Keratinocyte (primary cell): ENCODE measurements around the gene LPAR5. TPM values are rescaled to one million over a fixed set of nuclear protein-coding genes. Genes with fewer than 3 reads are reported as not detected.

Experiments used
- DNase-seq: peaks from one replicate; pipeline ENCODE4 v3.0.0-alpha.2; 2011; ENCODE audit warnings: low read depth, missing footprints, low spot score
- FAIRE-seq: peaks from 2 replicates; lab custom pipeline; 2011; peaks lifted over from hg19 to GRCh38; lab: Jason Lieb, UNC
- H2AFZ ChIP-seq: 2 replicates; pipeline ENCODE4 v1.6.0; 2012; ENCODE audit warnings: low read length, control low read depth, inconsistent platforms; ENCODE audit not compliant: control insufficient read depth
- H3K27ac ChIP-seq: 2 replicates; pipeline ENCODE4 v1.5.1; 2011; ENCODE audit warnings: low read length; ENCODE audit not compliant: control insufficient read depth, insufficient read depth
- H3K27me3 ChIP-seq: 3 replicates; pipeline ENCODE4 v1.6.0; 2011; ENCODE audit warnings: low read length; ENCODE audit not compliant: control insufficient read depth, insufficient read depth; ENCODE audit errors: extremely low read depth
- H3K36me3 ChIP-seq, 2 experiments: 2 replicates in 1 of 2; 3 replicates in 1 of 2; pipeline ENCODE4 v1.5.1; 2011; ENCODE audit warnings: low read length in 2 of 2, mild to moderate bottlenecking in 1 of 2; ENCODE audit not compliant: control insufficient read depth in 2 of 2, insufficient read depth in 2 of 2; ENCODE audit errors: extremely low read depth in 1 of 2
- H3K4me1 ChIP-seq: 3 replicates; pipeline ENCODE4 v1.5.1; 2011; ENCODE audit warnings: low read length; ENCODE audit not compliant: control insufficient read depth, insufficient read depth; ENCODE audit errors: extremely low read depth
- H3K4me2 ChIP-seq: 3 replicates; pipeline ENCODE4 v1.6.0; 2011; ENCODE audit warnings: low read depth, low read length; ENCODE audit not compliant: control insufficient read depth, insufficient read depth; ENCODE audit errors: extremely low read depth
- H3K4me3 ChIP-seq, 3 experiments: fragments of 200-600 bp in 1 of 3; sonication (generic) in 1 of 3; 2 replicates in 2 of 3; 3 replicates in 1 of 3; pipeline ENCODE4 v1.5.1; 2011 to 2016; ENCODE audit warnings: low read length in 3 of 3, mild to moderate bottlenecking in 3 of 3, control low read depth in 2 of 3, inconsistent platforms in 1 of 3, low read depth in 1 of 3, mixed read lengths in 1 of 3, mixed run types in 1 of 3, moderate library complexity in 1 of 3; ENCODE audit not compliant: control insufficient read depth in 2 of 3, insufficient read depth in 2 of 3; ENCODE audit errors: extremely low read depth in 1 of 3
- H3K79me2 ChIP-seq: 2 replicates; pipeline ENCODE4 v1.6.0; 2012; ENCODE audit warnings: low read length; ENCODE audit not compliant: control insufficient read depth, insufficient read depth
- H3K9ac ChIP-seq: 3 replicates; pipeline ENCODE4 v1.6.0; 2011; ENCODE audit warnings: low read length; ENCODE audit not compliant: control insufficient read depth, insufficient read depth; ENCODE audit errors: extremely low read depth
- H3K9me1 ChIP-seq: 3 replicates; pipeline ENCODE4 v1.6.0; 2011; ENCODE audit warnings: low read length; ENCODE audit not compliant: control insufficient read depth, insufficient read depth; ENCODE audit errors: extremely low read depth
- H3K9me3 ChIP-seq: 2 replicates; pipeline ENCODE4 v1.5.1; 2012; ENCODE audit warnings: low read depth, low read length; ENCODE audit not compliant: control insufficient read depth
- H4K20me1 ChIP-seq: 3 replicates; pipeline ENCODE4 v1.6.0; 2011; ENCODE audit warnings: low read length; ENCODE audit not compliant: control insufficient read depth, insufficient read depth; ENCODE audit errors: extremely low read depth
- CTCF ChIP-seq, 3 experiments: IDR thresholded peaks in 1 of 3; conservative IDR thresholded peaks in 1 of 3; optimal IDR thresholded peaks in 1 of 3; 2 replicates in 2 of 3; 3 replicates in 1 of 3; pipeline versions ENCODE3 to v1.5.1; 2011; ENCODE audit warnings: low read length in 3 of 3, mild to moderate bottlenecking in 3 of 3, moderate library complexity in 2 of 3, control low read depth in 1 of 3, inconsistent platforms in 1 of 3; ENCODE audit not compliant: insufficient read depth in 2 of 3; ENCODE audit errors: extremely low read depth in 1 of 3
- EZH2 ChIP-seq: IDR thresholded peaks from one replicate; pipeline ENCODE4 v1.6.1; 2012; ENCODE audit warnings: inconsistent platforms, mild to moderate bottlenecking, low read length, moderate library complexity
- dilution Hi-C: fragments of 300-500 bp; cut with MboI; formaldehyde crosslinking; loops from one replicate; pipeline ENCODE4 v1.7.0; 2020; ENCODE audit warnings: low sequenced_read_pairs; ENCODE audit not compliant: extremely low pct_ligation_motif_present
- polyA plus RNA-seq, 5 experiments: library from polyadenylated mRNA; depleted of rRNA in 3 of 5; stranded (reverse) in 3 of 5; stranded (forward) in 1 of 5; unstranded in 1 of 5; fragments of >200 nt; gene quantifications; 1 replicate in 1 of 5; 2 replicates in 3 of 5; 3 replicates in 1 of 5; pipeline versions ENCODE4 v1.2.1 to v1.2.3, GENCODE V29; 2011 to 2012; ENCODE audit warnings: missing spikeins in 2 of 5, low read depth in 1 of 5, low replicate concordance in 1 of 5

LPAR5 gene
- polyA plus RNA-seq, 1 donor (not counting 4 experiments of a cell fraction or from before 2014, with no cell fraction given), result 8.3 TPM

GRCh38 chr12:6653342-6653741 lies 17.6 kb upstream of the LPAR5 start:
- Histone ChIP-seq H3K27me3 (no peaks in the 10 kb centered on the region), H3K9me3 (no peaks in the 10 kb centered on the region), H3K9me1 (no peaks in the 10 kb centered on the region), H3K9ac (no peak overlapping the region), H3K79me2 (no peaks in the 10 kb centered on the region), H3K4me2 (no peak overlapping the region), H2AFZ (no peak overlapping the region), H3K36me3 (peaks cover 9 to 17% of the 10 kb centered on the region in 2 experiments), H3K27ac (no peak overlapping the region), H3K4me1 (no peaks in the 10 kb centered on the region), H3K4me3 (no peak overlapping the region), H4K20me1 (no peaks in the 10 kb centered on the region)
- FAIRE-seq (no peak), DNase-seq (no peak)
- dilution Hi-C loops, result no loop called here
- TF ChIP-seq CTCF (optimal IDR thresholded peaks at IDR 0.05 in 1 of 3, IDR thresholded peaks at IDR 0.05 in 1 of 3, conservative IDR thresholded peaks at IDR 0.05 in 1 of 3; ENCODE audit: extremely low read depth in 1 of 3, insufficient read depth in 2 of 3, low read length in 3 of 3), result no peak
- no peak for TF ChIP-seq EZH2

- no peak for TF ChIP-seq CTCF (optimal IDR thresholded peaks at IDR 0.05 in 1 of 3, IDR thresholded peaks at IDR 0.05 in 1 of 3, conservative IDR thresholded peaks at IDR 0.05 in 1 of 3; ENCODE audit: extremely low read depth in 1 of 3, insufficient read depth in 2 of 3, low read length in 3 of 3)
- no peak overlapping the region for H2AFZ ChIP-seq
- H3K4me1 ChIP-seq, result no peaks in the 10 kb centered on the region
- H3K9me1 ChIP-seq, result no peaks in the 10 kb centered on the region
- no peak for DNase-seq
- no peak overlapping the region for H3K4me2 ChIP-seq
- H3K9ac ChIP-seq, result no peak overlapping the region
- H3K27ac ChIP-seq, result no peak overlapping the region
- no peaks in the 10 kb centered on the region for H3K9me3 ChIP-seq
- no peaks in the 10 kb centered on the region for H3K27me3 ChIP-seq
- dilution Hi-C loops, result no loop called here
- H4K20me1 ChIP-seq, result no peaks in the 10 kb centered on the region
- H3K79me2 ChIP-seq, result no peaks in the 10 kb centered on the region
- FAIRE-seq, result no peak
- H3K36me3 ChIP-seq, result peaks cover 9 to 17% of the 10 kb centered on the region in 2 experiments
- no peak overlapping the region for H3K4me3 ChIP-seq
These were observed 16.6 kb upstream of the LPAR5 start for GRCh38 chr12:6652391-6652790.
